Measurements from ENCODE around the gene RAB44.

DNA sequence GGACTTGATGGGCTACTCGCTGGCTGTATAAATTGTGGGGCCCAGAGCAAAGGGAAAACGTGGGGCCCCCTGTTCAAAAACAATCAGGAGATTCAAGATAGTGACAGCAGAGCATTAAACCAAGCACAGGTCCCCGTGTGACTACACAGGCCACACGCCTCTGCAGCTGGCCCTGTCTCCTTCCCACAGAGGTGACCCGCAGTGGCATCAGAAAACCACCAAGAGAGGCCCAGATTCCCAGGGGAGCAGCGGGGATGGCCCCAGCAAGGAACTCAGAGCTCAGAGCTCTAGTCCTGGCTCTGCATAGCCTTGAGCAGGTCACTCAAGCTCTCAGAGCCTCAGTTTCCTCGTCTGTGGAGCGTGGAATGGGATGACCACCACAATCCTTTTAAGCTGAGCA lies 84.0 kb downstream of the RAB44 start:
- TF ChIP-seq, protein P1, sequence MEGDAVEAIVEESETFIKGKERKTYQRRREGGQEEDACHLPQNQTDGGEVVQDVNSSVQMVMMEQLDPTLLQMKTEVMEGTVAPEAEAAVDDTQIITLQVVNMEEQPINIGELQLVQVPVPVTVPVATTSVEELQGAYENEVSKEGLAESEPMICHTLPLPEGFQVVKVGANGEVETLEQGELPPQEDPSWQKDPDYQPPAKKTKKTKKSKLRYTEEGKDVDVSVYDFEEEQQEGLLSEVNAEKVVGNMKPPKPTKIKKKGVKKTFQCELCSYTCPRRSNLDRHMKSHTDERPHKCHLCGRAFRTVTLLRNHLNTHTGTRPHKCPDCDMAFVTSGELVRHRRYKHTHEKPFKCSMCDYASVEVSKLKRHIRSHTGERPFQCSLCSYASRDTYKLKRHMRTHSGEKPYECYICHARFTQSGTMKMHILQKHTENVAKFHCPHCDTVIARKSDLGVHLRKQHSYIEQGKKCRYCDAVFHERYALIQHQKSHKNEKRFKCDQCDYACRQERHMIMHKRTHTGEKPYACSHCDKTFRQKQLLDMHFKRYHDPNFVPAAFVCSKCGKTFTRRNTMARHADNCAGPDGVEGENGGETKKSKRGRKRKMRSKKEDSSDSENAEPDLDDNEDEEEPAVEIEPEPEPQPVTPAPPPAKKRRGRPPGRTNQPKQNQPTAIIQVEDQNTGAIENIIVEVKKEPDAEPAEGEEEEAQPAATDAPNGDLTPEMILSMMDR (IDR thresholded peaks at IDR 0.05; ENCODE audit: insufficient read depth, low read depth, low read length) = no peak
- TF ChIP-seq EZH2 (IDR thresholded peaks at IDR 0.05; ENCODE audit: insufficient read depth, low read length) = no peak

All from astrocyte (in vitro differentiated cells and primary cell).